ENCODE measurements around the gene CTBP1.

GRCh38 chr4:1209821-1210220 lies 39.1 kb downstream of the CTBP1 start:
- TF ChIP-seq CTCF (conservative IDR thresholded peaks at IDR 0.05) (no peak), EZH2 (IDR thresholded peaks at IDR 0.05; ENCODE audit: low read depth) (no peak)
